ENCODE results near the gene CA5B.
"Not testable (repeated sequence)": the region's sequence is repeated elsewhere in the genome, so short reads cannot be mapped to it uniquely, and the experiment has no call there.

Gene CA5B

GRCh38 chrX:15813416-15813815 lies 75.3 kb downstream of the CA5B start:
- H3K36me3 ChIP-seq (ENCODE audit: control insufficient read depth, insufficient read depth, low read length), result no peaks in the 10 kb centered on the region

DNA sequence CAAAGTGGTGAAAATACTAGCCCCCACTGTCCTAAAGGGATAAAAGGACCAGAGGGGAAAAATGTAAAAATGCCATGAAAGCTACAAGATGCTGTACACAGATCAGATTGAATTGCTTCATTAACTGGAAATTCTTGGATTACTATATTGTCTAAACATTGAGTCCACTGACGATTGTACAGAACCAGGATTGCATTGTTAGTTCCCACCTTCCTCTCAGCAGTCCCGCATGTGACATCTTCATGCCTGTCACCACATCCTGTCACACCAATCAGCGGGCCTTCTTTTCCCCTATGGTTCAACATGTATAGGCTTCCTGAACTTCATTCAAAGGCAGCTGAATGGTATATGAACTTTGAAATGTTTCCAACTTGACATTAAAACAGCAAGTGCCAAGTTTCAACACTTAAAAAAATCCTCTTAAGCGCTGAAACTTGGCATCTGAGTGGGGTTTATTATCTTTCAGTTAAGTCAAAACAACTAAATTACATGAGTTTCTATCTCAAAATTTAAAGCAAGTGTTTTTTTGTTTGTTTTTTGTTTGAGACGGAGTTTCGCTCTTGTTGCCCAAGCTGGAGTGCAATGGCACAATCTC lies 76.8 kb downstream of the CA5B start:
- H3K9me3 ChIP-seq (ENCODE audit: control insufficient read depth, low read length), result no peaks in the 10 kb centered on the region
- no peak overlapping the region for H3K4me3 ChIP-seq (ENCODE audit: insufficient read depth, low read depth, low read length)
- H3K36me3 ChIP-seq (ENCODE audit: control insufficient read depth, insufficient read depth, low read length), result no peaks in the 10 kb centered on the region
- H3K27me3 ChIP-seq (ENCODE audit: control insufficient read depth, insufficient read depth, low read length, poor library complexity, severe bottlenecking), result no peaks in the 10 kb centered on the region
- no peak overlapping the region for H3K27ac ChIP-seq (ENCODE audit: insufficient read depth, low read depth, low read length, poor library complexity, severe bottlenecking)
- H3K4me1 ChIP-seq (ENCODE audit: control insufficient read depth, insufficient read depth, low read length), result no peaks in the 10 kb centered on the region
- WGBS, 2 experiments, result 93 to 95% methylated on average over 4 to 5 of the region's 6 CpGs

More at GRCh38 chrX:15813416-15813815, 75.3 kb downstream of the CA5B start:
- no peaks in the 10 kb centered on the region for H3K9me3 ChIP-seq (ENCODE audit: control insufficient read depth, low read length)
- no peaks in the 10 kb centered on the region for H3K27me3 ChIP-seq (ENCODE audit: control insufficient read depth, insufficient read depth, low read length, poor library complexity, severe bottlenecking)
- H3K4me3 ChIP-seq (ENCODE audit: insufficient read depth, low read depth, low read length), result no peak overlapping the region
- H3K27ac ChIP-seq (ENCODE audit: insufficient read depth, low read depth, low read length, poor library complexity, severe bottlenecking), result no peak overlapping the region
- WGBS, 2 experiments, result 100% methylated on average over 1 of the region's 1 CpG
- H3K4me1 ChIP-seq (ENCODE audit: control insufficient read depth, insufficient read depth, low read length), result no peaks in the 10 kb centered on the region

GRCh38 chrX:15815779-15816437 lies 77.8 kb downstream of the CA5B start:
- no peaks in the 10 kb centered on the region for H3K9me3 ChIP-seq (ENCODE audit: control insufficient read depth, low read length)
- no peak overlapping the region for H3K4me3 ChIP-seq (ENCODE audit: insufficient read depth, low read depth, low read length)
- H3K36me3 ChIP-seq (ENCODE audit: control insufficient read depth, insufficient read depth, low read length), result peaks cover 4% of the 10 kb centered on the region
- WGBS, 2 experiments, result 55 to 70% methylated on average over 7 to 10 of the region's 10 CpGs
- no peak overlapping the region for H3K27ac ChIP-seq (ENCODE audit: insufficient read depth, low read depth, low read length, poor library complexity, severe bottlenecking)
- no peaks in the 10 kb centered on the region for H3K4me1 ChIP-seq (ENCODE audit: control insufficient read depth, insufficient read depth, low read length)
- H3K27me3 ChIP-seq (ENCODE audit: control insufficient read depth, insufficient read depth, low read length, poor library complexity, severe bottlenecking), result no peaks in the 10 kb centered on the region

GRCh38 chrX:15816438-15816809 lies 78.4 kb downstream of the CA5B start:
- Histone ChIP-seq H3K36me3 (ENCODE audit: control insufficient read depth, insufficient read depth, low read length) (peaks cover 4% of the 10 kb centered on the region), H3K4me3 (ENCODE audit: insufficient read depth, low read depth, low read length) (no peak overlapping the region), H3K4me1 (ENCODE audit: control insufficient read depth, insufficient read depth, low read length) (no peaks in the 10 kb centered on the region), H3K27ac (ENCODE audit: insufficient read depth, low read depth, low read length, poor library complexity, severe bottlenecking) (no peak overlapping the region), H3K9me3 (ENCODE audit: control insufficient read depth, low read length) (no peaks in the 10 kb centered on the region), H3K27me3 (ENCODE audit: control insufficient read depth, insufficient read depth, low read length, poor library complexity, severe bottlenecking) (no peaks in the 10 kb centered on the region)
- WGBS, 2 experiments, result 0% methylated on average over 1 of the region's 1 CpG

GRCh38 chrX:15816886-15817285 lies 78.8 kb downstream of the CA5B start:
- Histone ChIP-seq H3K4me1 (ENCODE audit: control insufficient read depth, insufficient read depth, low read length) (no peaks in the 10 kb centered on the region), H3K27ac (ENCODE audit: insufficient read depth, low read depth, low read length, poor library complexity, severe bottlenecking) (no peak overlapping the region), H3K9me3 (ENCODE audit: control insufficient read depth, low read length) (no peaks in the 10 kb centered on the region), H3K27me3 (ENCODE audit: control insufficient read depth, insufficient read depth, low read length, poor library complexity, severe bottlenecking) (no peaks in the 10 kb centered on the region), H3K4me3 (ENCODE audit: insufficient read depth, low read depth, low read length) (no peak overlapping the region), H3K36me3 (ENCODE audit: control insufficient read depth, insufficient read depth, low read length) (peaks cover 4% of the 10 kb centered on the region)
- WGBS, 2 experiments, result 53 to 90% methylated on average over 2 to 3 of the region's 4 CpGs

DNA sequence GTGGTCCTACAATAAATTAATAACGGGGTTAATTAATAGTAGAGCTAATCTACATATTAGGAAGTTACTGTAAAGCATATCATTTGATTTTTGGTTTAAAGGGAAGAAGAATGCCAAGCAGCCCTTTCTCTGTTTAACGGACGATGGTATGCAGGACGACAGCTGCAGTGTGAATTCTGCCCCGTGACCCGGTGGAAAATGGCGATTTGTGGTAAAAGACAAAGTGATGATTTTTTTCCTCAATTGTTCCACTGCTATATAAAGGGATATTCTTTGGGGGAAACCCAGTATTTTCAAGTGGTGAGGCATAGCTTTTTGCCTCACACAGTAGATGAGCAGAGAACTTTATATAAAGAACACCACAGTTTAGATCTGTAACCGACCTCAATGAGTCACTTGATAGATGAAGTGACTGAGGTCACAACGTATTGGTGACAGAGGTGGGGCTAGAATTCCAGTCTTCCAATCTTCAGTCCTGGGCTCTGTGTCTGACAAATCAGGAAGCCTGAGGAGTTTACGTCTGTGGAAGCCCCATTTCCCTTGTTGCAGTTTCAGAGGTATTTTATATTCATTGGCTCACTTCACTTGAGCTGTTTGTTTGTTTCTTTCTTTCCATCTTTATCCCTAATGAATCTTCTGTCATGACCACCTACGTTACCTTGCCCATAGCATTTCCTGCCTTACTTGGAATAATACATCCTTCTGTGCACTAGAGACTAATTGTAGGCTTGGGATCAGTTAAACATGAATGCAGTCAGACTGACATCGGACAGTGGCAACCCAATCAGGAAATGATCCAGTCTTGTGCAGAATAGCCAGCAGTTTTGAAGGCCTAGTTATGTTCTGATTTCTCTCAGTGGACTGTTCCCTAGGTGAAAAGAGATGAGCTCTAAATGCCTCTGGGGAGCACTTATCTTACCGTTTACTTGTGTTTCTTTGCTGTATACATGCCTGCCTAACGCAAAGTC lies 82.3 kb downstream of the CA5B start:
- Histone ChIP-seq H3K4me3 (ENCODE audit: insufficient read depth, low read depth, low read length) (no peak overlapping the region), H3K27ac (ENCODE audit: insufficient read depth, low read depth, low read length, poor library complexity, severe bottlenecking) (no peak overlapping the region), H3K27me3 (ENCODE audit: control insufficient read depth, insufficient read depth, low read length, poor library complexity, severe bottlenecking) (no peaks in the 10 kb centered on the region), H3K9me3 (ENCODE audit: control insufficient read depth, low read length) (no peaks in the 10 kb centered on the region), H3K4me1 (ENCODE audit: control insufficient read depth, insufficient read depth, low read length) (no peaks in the 10 kb centered on the region), H3K36me3 (ENCODE audit: control insufficient read depth, insufficient read depth, low read length) (peaks cover 4% of the 10 kb centered on the region)
- WGBS, 2 experiments, result 94 to 95% methylated on average over 13 to 14 of the region's 14 CpGs

DNA sequence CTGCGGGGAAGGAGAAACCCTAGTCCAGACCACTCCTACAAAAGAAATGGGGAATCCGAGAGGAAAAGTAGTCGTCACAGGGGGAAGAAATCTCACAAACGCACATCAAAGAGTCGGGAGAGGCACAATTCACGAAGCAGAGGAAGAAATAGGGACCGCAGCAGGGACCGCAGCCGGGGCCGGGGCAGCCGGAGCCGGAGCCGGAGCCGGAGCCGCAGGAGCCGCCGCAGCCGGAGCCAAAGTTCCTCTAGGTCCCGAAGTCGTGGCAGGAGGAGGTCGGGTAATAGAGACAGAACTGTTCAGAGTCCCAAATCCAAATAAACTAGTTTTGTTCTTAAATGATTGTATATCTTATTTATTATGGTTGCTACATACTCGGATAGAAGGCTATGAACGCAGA lies 84.9 kb downstream of the CA5B start:
- no peaks in the 10 kb centered on the region for H3K27me3 ChIP-seq (ENCODE audit: control insufficient read depth, insufficient read depth, low read length, poor library complexity, severe bottlenecking)
- H3K9me3 ChIP-seq (ENCODE audit: control insufficient read depth, low read length), result no peaks in the 10 kb centered on the region
- 94% methylated on average over 21 of the region's 23 CpGs for WGBS, 2 experiments
- no peaks in the 10 kb centered on the region for H3K4me1 ChIP-seq (ENCODE audit: control insufficient read depth, insufficient read depth, low read length)
- H3K36me3 ChIP-seq (ENCODE audit: control insufficient read depth, insufficient read depth, low read length), result peaks cover 4% of the 10 kb centered on the region
- H3K4me3 ChIP-seq (ENCODE audit: insufficient read depth, low read depth, low read length), result no peak overlapping the region
- H3K27ac ChIP-seq (ENCODE audit: insufficient read depth, low read depth, low read length, poor library complexity, severe bottlenecking), result no peak overlapping the region

DNA sequence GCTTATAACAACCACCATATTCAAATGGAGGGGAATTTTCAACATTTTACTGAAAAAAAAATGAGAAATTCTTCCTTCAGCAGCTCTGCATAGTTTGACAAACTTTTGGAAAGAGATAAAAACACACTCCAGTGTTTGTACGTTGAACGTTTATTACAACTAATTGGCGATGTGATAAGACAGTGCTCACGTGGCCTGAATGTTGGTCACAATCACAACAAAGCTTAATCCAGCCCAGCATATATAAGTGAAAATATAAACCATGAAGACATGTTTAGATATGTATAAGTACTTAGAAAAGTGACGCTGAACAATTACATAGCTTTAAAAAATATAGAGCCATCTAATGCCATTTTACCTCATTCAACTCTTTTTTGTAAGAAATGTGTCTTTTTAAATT lies 87.9 kb downstream of the CA5B start:
- H3K4me1 ChIP-seq (ENCODE audit: control insufficient read depth, insufficient read depth, low read length), result no peaks in the 10 kb centered on the region
- no peaks in the 10 kb centered on the region for H3K27me3 ChIP-seq (ENCODE audit: control insufficient read depth, insufficient read depth, low read length, poor library complexity, severe bottlenecking)
- WGBS, 2 experiments, result 100% methylated on average over 3 of the region's 5 CpGs; no CpG with 5 or more reads in 1 of the 2 experiments
- no peaks in the 10 kb centered on the region for H3K36me3 ChIP-seq (ENCODE audit: control insufficient read depth, insufficient read depth, low read length)
- no peak overlapping the region for H3K4me3 ChIP-seq (ENCODE audit: insufficient read depth, low read depth, low read length)
- H3K27ac ChIP-seq (ENCODE audit: insufficient read depth, low read depth, low read length, poor library complexity, severe bottlenecking), result no peak overlapping the region
- H3K9me3 ChIP-seq (ENCODE audit: control insufficient read depth, low read length), result no peaks in the 10 kb centered on the region

GRCh38 chrX:15829217-15829616 lies 91.1 kb downstream of the CA5B start:
- Histone ChIP-seq H3K36me3 (ENCODE audit: control insufficient read depth, insufficient read depth, low read length) (no peaks in the 10 kb centered on the region), H3K4me3 (ENCODE audit: insufficient read depth, low read depth, low read length) (no peak overlapping the region), H3K27ac (ENCODE audit: insufficient read depth, low read depth, low read length, poor library complexity, severe bottlenecking) (no peak overlapping the region), H3K27me3 (ENCODE audit: control insufficient read depth, insufficient read depth, low read length, poor library complexity, severe bottlenecking) (no peaks in the 10 kb centered on the region), H3K9me3 (ENCODE audit: control insufficient read depth, low read length) (no peaks in the 10 kb centered on the region), H3K4me1 (ENCODE audit: control insufficient read depth, insufficient read depth, low read length) (no peaks in the 10 kb centered on the region)
- 88 to 100% methylated on average over 1 of the region's 1 CpG for WGBS, 2 experiments

DNA sequence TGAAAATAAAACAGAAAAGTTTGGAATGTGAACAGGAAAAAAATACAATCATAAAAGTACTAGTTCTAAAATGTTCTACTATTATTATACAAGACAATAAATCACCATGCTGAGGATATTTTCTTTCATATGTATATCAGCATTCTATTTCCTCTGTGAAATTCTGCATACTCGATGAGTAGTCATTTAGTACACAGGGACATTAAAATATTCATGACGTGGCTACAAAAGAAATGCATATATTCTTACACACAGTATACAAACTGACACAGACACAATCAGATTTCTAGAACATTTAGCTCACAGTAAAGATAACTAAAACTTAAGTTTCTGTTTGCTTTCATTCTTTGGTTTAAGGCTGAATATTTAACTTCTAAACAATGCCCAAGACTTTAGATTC lies 93.3 kb downstream of the CA5B start:
- H3K9me3 ChIP-seq (ENCODE audit: control insufficient read depth, low read length); H3K4me3 ChIP-seq (ENCODE audit: insufficient read depth, low read depth, low read length); H3K27ac ChIP-seq (ENCODE audit: insufficient read depth, low read depth, low read length, poor library complexity, severe bottlenecking); H3K36me3 ChIP-seq (ENCODE audit: control insufficient read depth, insufficient read depth, low read length); H3K27me3 ChIP-seq (ENCODE audit: control insufficient read depth, insufficient read depth, low read length, poor library complexity, severe bottlenecking); H3K4me1 ChIP-seq (ENCODE audit: control insufficient read depth, insufficient read depth, low read length): not testable (repeated sequence)
- WGBS, 2 experiments, result 71% methylated on average over 1 of the region's 2 CpGs; no CpG with 5 or more reads in 1 of the 2 experiments

Data from ectodermal cell (in vitro differentiated cells).